Measurements from ENCODE around the gene GLE1. TPM values are rescaled to one million over a fixed set of nuclear protein-coding genes. Genes with fewer than 3 reads are reported as not detected.

Gene GLE1
- total and polyA plus RNA-seq, 8 donors: 21.6 to 31.8 (median 28.9) TPM

DNA sequence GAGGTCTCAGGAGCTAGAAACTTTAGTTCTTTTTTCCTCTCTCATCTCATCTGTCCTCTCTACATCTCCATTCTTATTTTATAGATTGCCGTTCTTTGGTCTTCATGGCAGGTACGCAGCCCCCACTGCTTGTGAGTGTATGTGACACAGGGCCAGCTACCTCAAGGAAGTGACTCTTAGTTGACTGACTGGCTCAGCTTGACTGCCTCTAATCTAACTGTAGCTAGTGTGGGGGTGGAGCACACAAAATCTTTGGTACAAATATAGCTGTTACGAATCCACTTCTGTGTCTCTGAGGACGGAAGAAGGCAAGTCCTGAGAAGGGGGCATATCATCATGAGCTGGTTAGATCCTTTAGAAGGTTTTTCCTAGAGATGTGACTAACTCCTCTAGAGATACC, 28.1 kb downstream of the GLE1 start:
- TF ChIP-seq, protein P1, sequence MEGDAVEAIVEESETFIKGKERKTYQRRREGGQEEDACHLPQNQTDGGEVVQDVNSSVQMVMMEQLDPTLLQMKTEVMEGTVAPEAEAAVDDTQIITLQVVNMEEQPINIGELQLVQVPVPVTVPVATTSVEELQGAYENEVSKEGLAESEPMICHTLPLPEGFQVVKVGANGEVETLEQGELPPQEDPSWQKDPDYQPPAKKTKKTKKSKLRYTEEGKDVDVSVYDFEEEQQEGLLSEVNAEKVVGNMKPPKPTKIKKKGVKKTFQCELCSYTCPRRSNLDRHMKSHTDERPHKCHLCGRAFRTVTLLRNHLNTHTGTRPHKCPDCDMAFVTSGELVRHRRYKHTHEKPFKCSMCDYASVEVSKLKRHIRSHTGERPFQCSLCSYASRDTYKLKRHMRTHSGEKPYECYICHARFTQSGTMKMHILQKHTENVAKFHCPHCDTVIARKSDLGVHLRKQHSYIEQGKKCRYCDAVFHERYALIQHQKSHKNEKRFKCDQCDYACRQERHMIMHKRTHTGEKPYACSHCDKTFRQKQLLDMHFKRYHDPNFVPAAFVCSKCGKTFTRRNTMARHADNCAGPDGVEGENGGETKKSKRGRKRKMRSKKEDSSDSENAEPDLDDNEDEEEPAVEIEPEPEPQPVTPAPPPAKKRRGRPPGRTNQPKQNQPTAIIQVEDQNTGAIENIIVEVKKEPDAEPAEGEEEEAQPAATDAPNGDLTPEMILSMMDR (IDR thresholded peaks at IDR 0.05): no peak
- H3K36me3 ChIP-seq: peaks cover 7 to 100% of the 10 kb centered on the region in 2 donors
- intact Hi-C loops (cut with DNase I): no loop called here
- H3K4me1 ChIP-seq: no peaks in the 10 kb centered on the region
- H3K27me3 ChIP-seq: no peaks in the 10 kb centered on the region
- no peak for ATAC-seq
- H3K9me3 ChIP-seq: no peaks in the 10 kb centered on the region
- no peak for DNase-seq
- no peak overlapping the region for H3K27ac ChIP-seq
- H3K4me3 ChIP-seq: no peak overlapping the region

DNA sequence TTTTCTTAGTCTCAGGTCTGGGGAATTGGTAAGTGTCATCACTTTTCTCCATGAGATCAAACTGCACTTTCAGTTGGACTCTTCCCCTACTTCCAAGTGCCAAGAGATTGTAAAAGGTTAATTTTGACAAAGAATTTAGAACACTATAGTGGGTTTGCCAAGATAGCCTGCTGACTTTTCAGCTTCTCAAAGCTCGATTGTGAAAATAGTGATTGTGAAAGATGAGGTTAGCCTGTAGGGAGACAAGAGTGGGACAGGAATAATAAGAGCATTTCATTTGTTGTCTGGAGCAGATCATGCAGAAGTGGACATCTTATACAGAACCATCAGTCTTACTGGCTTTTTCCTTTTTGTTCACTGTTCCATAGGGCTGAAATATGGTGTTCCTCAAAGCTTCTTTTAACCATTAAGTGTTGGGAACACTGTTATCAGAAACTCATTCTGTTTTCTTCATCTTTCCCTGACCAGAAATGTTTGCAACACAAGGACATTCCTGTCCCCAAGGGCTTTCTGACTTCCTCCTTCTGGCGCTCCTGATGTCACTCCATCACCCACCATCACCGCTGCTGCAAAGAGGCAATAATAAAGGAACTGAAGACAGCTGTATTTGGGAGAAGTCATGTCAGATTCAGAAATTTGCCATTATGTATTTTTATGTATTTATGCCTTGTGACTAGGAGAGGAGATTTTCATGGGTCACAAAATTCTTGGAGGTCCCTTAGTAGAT, 36.3 kb downstream of the GLE1 start:
- DNase-seq (no peak), ATAC-seq (no peak)
- H3K9me3 ChIP-seq: no peaks in the 10 kb centered on the region
- intact Hi-C loops (cut with DNase I): no loop called here
- no peaks in the 10 kb centered on the region for H3K27me3 ChIP-seq
- peak overlapping the region in 1 of 2 donors; percentile 6 for H3K27ac ChIP-seq
- TF ChIP-seq, protein P1 (IDR thresholded peaks at IDR 0.05): no peak
- peaks cover 0 to 77% of the 10 kb centered on the region in 2 donors for H3K36me3 ChIP-seq
- no peak overlapping the region for H3K4me3 ChIP-seq
- H3K4me1 ChIP-seq: peaks cover 0 to 5% of the 10 kb centered on the region in 2 donors

DNA sequence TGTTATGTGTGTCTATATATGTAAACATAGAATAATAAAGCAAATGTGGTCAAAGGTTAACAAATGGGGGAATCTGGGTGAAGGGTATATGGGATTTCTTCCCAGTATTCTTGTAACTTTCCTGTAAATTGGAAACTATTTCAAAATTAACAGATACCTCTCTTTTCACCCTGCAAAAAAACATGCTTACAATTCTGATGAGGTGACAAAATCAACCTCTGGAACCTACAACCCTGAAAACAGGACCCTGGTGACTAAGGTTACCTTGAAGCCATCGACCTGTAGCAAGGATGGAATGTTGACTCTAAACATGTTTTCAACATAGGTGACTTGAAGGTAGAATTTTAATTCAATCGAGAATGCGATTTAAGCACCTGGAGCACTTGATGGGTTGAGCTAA, 42.0 kb downstream of the GLE1 start:
- TF ChIP-seq, protein P1 (IDR thresholded peaks at IDR 0.05): no peak
- Histone ChIP-seq H3K4me1 (peaks cover 0 to 23% of the 10 kb centered on the region in 2 donors), H3K27me3 (no peaks in the 10 kb centered on the region), H3K36me3 (peaks cover 0 to 20% of the 10 kb centered on the region in 2 donors), H3K9me3 (no peaks in the 10 kb centered on the region), H3K27ac (no peak overlapping the region), H3K4me3 (no peak overlapping the region)
- ATAC-seq (no peak), DNase-seq (no peak)
- intact Hi-C loops (cut with DNase I): no loop called here

DNA sequence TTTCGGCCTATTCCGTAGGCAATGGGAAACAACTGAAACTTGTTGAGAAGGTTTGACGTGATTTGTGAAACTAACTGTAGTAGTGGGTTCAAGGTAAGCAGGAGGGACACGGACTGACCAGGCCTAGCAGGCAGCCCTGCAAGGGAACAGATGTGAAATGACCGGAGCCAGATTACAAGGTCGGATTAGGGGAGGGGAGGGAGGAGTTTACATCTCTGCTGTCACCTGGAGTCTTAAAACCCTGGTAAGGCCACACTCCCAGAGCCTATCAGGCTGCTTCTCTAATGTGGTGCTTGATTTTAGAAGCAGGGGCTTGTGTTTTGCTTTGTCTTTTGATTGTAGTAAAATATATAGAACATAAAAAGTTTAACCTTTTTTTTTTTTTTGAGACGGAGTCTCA, 44.4 kb downstream of the GLE1 start:
- H3K9me3 ChIP-seq: no peaks in the 10 kb centered on the region
- TF ChIP-seq, protein P1 (IDR thresholded peaks at IDR 0.05): no peak
- no peak overlapping the region for H3K4me3 ChIP-seq
- no peaks in the 10 kb centered on the region for H3K27me3 ChIP-seq
- H3K4me1 ChIP-seq: peaks cover 0 to 32% of the 10 kb centered on the region in 2 donors
- intact Hi-C loops (cut with DNase I): no loop called here
- no peaks in the 10 kb centered on the region for H3K36me3 ChIP-seq
- DNase-seq (no peak), ATAC-seq (no peak)
- H3K27ac ChIP-seq: no peak overlapping the region

DNA sequence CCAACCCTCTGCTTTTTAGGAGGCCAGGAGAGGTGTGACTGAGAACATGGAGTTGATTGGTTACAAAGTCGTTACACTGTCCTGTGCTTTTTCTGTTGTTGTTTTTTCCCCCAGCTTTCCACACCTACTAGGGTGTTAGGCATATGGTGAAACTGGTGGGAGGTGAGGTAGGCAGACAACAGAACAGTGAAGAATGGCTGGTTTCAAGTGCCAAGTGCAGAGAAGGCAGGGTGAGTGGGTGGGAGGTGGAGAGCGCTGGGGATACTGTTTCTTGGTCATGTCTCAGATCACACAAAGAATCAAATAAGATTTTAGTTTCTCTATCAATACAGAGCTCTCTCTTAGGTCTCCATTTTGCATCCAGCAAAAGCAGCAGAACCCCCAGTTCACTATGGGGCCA, 45.7 kb downstream of the GLE1 start:
- no peaks in the 10 kb centered on the region for H3K9me3 ChIP-seq
- H3K27ac ChIP-seq: peak overlapping the region; percentile 94 to 97
- no peak overlapping the region for H3K4me3 ChIP-seq
- peaks cover 11 to 46% of the 10 kb centered on the region in 2 donors for H3K4me1 ChIP-seq
- no peaks in the 10 kb centered on the region for H3K27me3 ChIP-seq
- ATAC-seq (no peak), DNase-seq (no peak)
- intact Hi-C loops (cut with DNase I): no loop called here
- TF ChIP-seq, protein P1 (IDR thresholded peaks at IDR 0.05): no peak
- H3K36me3 ChIP-seq: no peaks in the 10 kb centered on the region
